Astrocyte (in vitro differentiated cells and primary cell): Measurements from ENCODE around the gene ZC3H13. TPM values are rescaled to one million over a fixed set of nuclear protein-coding genes. Genes with fewer than 3 reads are reported as not detected.

Source experiments
- DNase-seq: peaks from one replicate; pipeline ENCODE4 v3.0.0-alpha.2; 2010; ENCODE audit warnings: low read depth
- FAIRE-seq: peaks from 2 replicates; lab custom pipeline; 2011; peaks lifted over from hg19 to GRCh38; lab: Jason Lieb, UNC
- H2AFZ ChIP-seq: 2 replicates; pipeline ENCODE4 v1.6.0; 2012; ENCODE audit warnings: low read depth, low read length, inconsistent platforms
- H3K27ac ChIP-seq: 2 replicates; pipeline ENCODE4 v1.5.1; 2011; ENCODE audit warnings: low read depth, low read length, inconsistent platforms
- H3K27me3 ChIP-seq: 2 replicates; pipeline ENCODE4 v1.6.0; 2011; ENCODE audit warnings: low read length, inconsistent platforms; ENCODE audit not compliant: insufficient read depth
- H3K36me3 ChIP-seq: 2 replicates; pipeline ENCODE4 v1.5.1; 2011; ENCODE audit warnings: low read length, inconsistent platforms; ENCODE audit not compliant: insufficient read depth
- H3K4me1 ChIP-seq: 2 replicates; pipeline ENCODE4 v1.5.1; 2011; ENCODE audit warnings: low read length, inconsistent platforms; ENCODE audit not compliant: insufficient read depth
- H3K4me2 ChIP-seq: 2 replicates; pipeline ENCODE4 v1.6.0; 2012; ENCODE audit warnings: low read length, inconsistent platforms
- H3K4me3 ChIP-seq: 2 replicates; pipeline ENCODE4 v1.5.1; 2011; ENCODE audit warnings: low read depth, mild to moderate bottlenecking, low read length, inconsistent platforms; ENCODE audit not compliant: insufficient read depth
- H3K79me2 ChIP-seq: 2 replicates; pipeline ENCODE4 v1.6.0; 2012; ENCODE audit warnings: mild to moderate bottlenecking, low read length, inconsistent platforms; ENCODE audit not compliant: insufficient read depth
- H3K9ac ChIP-seq: 2 replicates; pipeline ENCODE4 v1.6.0; 2012; ENCODE audit warnings: mild to moderate bottlenecking, low read length, inconsistent platforms
- H3K9me3 ChIP-seq: 2 replicates; pipeline ENCODE4 v1.5.1; 2012; ENCODE audit warnings: low read depth, mild to moderate bottlenecking, low read length, inconsistent platforms; ENCODE audit not compliant: insufficient read depth
- H4K20me1 ChIP-seq: 2 replicates; pipeline ENCODE4 v1.6.0; 2012; ENCODE audit warnings: low read length, inconsistent platforms; ENCODE audit not compliant: insufficient read depth
- H3K27ac Mint-ChIP-seq: one replicate; pipeline ENCODE4 v1.8.0; 2021; ENCODE audit warnings: mild to moderate bottlenecking, mixed read lengths; ENCODE audit not compliant: unreplicated experiment
- H3K27me3 Mint-ChIP-seq: one replicate; pipeline ENCODE4 v1.8.0; 2021; ENCODE audit warnings: low read depth, mixed read lengths; ENCODE audit not compliant: unreplicated experiment
- H3K36me3 Mint-ChIP-seq: one replicate; pipeline ENCODE4 v1.8.0; 2021; ENCODE audit warnings: low read depth, mixed read lengths; ENCODE audit not compliant: unreplicated experiment
- H3K4me1 Mint-ChIP-seq: one replicate; pipeline ENCODE4 v1.8.0; 2021; ENCODE audit warnings: low read depth, mixed read lengths; ENCODE audit not compliant: unreplicated experiment
- H3K4me3 Mint-ChIP-seq: one replicate; pipeline ENCODE4 v1.8.0; 2021; ENCODE audit warnings: mild to moderate bottlenecking, moderate library complexity, mixed read lengths; ENCODE audit not compliant: unreplicated experiment
- H3K9me3 Mint-ChIP-seq: one replicate; pipeline ENCODE4 v1.8.0; 2021; ENCODE audit warnings: mild to moderate bottlenecking, mixed read lengths; ENCODE audit not compliant: unreplicated experiment
- CTCF ChIP-seq: IDR thresholded peaks from 2 replicates; pipeline ENCODE4 v1.5.1; 2011; ENCODE audit warnings: low read depth, mild to moderate bottlenecking, inconsistent platforms, low read length, moderate library complexity; ENCODE audit not compliant: insufficient read depth
- EZH2 ChIP-seq: IDR thresholded peaks from 2 replicates; pipeline ENCODE4 v1.6.1; 2012; ENCODE audit warnings: mild to moderate bottlenecking, low read length, inconsistent platforms; ENCODE audit not compliant: insufficient read depth
- total RNA-seq: library from RNA; stranded (reverse); gene quantifications from 2 replicates; pipeline ENCODE4 v1.2.1, GENCODE V29; 2021

Gene ZC3H13
- total RNA-seq, 1 donor from 2014 or later: 39.6 TPM

- H3K79me2 ChIP-seq: no peaks in the 10 kb centered on the region
- H3K4me1 ChIP-seq: no peaks in the 10 kb centered on the region
- Mint-ChIP-seq H3K4me3 (no peak overlapping the region), H3K27ac (no peak overlapping the region), H3K27me3 (no peaks in the 10 kb centered on the region), H3K9me3 (no peaks in the 10 kb centered on the region), H3K36me3 (peaks cover 2% of the 10 kb centered on the region), H3K4me1 (peaks cover 9% of the 10 kb centered on the region)
- H3K27me3 ChIP-seq: no peaks in the 10 kb centered on the region
- TF ChIP-seq CTCF (no peak), EZH2 (no peak)
- H3K9ac ChIP-seq: no peak overlapping the region
- no peaks in the 10 kb centered on the region for H4K20me1 ChIP-seq
- peak overlapping the region; percentile 11 for H3K4me2 ChIP-seq
- no peaks in the 10 kb centered on the region for H3K9me3 ChIP-seq
- FAIRE-seq: no peak
- H3K27ac ChIP-seq: no peak overlapping the region
- DNase-seq: no peak
- H2AFZ ChIP-seq: no peak overlapping the region
- no peaks in the 10 kb centered on the region for H3K36me3 ChIP-seq
- H3K4me3 ChIP-seq: no peak overlapping the region
These were observed 9.6 kb upstream of the ZC3H13 start for GRCh38 chr13:46062185-46062584.

GRCh38 chr13:46059405-46059804 lies 6.9 kb upstream of the ZC3H13 start:
- H3K9me3 ChIP-seq: no peaks in the 10 kb centered on the region
- H3K4me3 Mint-ChIP-seq: no peak overlapping the region
- H3K27me3 Mint-ChIP-seq: no peaks in the 10 kb centered on the region
- H3K4me2 ChIP-seq: no peak overlapping the region
- H3K4me1 Mint-ChIP-seq: peaks cover 14% of the 10 kb centered on the region
- H3K9ac ChIP-seq: no peak overlapping the region
- no peaks in the 10 kb centered on the region for H3K36me3 ChIP-seq
- no peak for TF ChIP-seq CTCF
- H3K36me3 Mint-ChIP-seq: peaks cover 2% of the 10 kb centered on the region
- FAIRE-seq (no peak), DNase-seq (no peak)
- no peaks in the 10 kb centered on the region for H3K27me3 ChIP-seq
- no peak overlapping the region for H3K27ac Mint-ChIP-seq
- no peak overlapping the region for H2AFZ ChIP-seq
- H3K79me2 ChIP-seq: no peaks in the 10 kb centered on the region
- H4K20me1 ChIP-seq: no peaks in the 10 kb centered on the region
- no peaks in the 10 kb centered on the region for H3K4me1 ChIP-seq
- no peak overlapping the region for H3K4me3 ChIP-seq
- H3K27ac ChIP-seq: no peak overlapping the region
- no peaks in the 10 kb centered on the region for H3K9me3 Mint-ChIP-seq

GRCh38 chr13:46058268-46058667 lies 5.7 kb upstream of the ZC3H13 start:
- FAIRE-seq (no peak), DNase-seq (no peak)
- Mint-ChIP-seq H3K4me3 (no peak overlapping the region), H3K36me3 (peaks cover 2% of the 10 kb centered on the region), H3K27me3 (no peaks in the 10 kb centered on the region), H3K9me3 (no peaks in the 10 kb centered on the region), H3K27ac (no peak overlapping the region), H3K4me1 (peaks cover 18% of the 10 kb centered on the region)
- Histone ChIP-seq H3K4me3 (no peak overlapping the region), H3K27ac (no peak overlapping the region), H3K36me3 (no peaks in the 10 kb centered on the region), H3K9me3 (no peaks in the 10 kb centered on the region), H4K20me1 (no peaks in the 10 kb centered on the region), H2AFZ (no peak overlapping the region), H3K4me1 (no peaks in the 10 kb centered on the region), H3K27me3 (no peaks in the 10 kb centered on the region), H3K79me2 (no peaks in the 10 kb centered on the region), H3K9ac (no peak overlapping the region), H3K4me2 (no peak overlapping the region)
- TF ChIP-seq EZH2 (no peak), CTCF (no peak)
